ENCODE measurements around the gene PARPBP. TPM values are rescaled to one million over a fixed set of nuclear protein-coding genes. Genes with fewer than 3 reads are reported as not detected.
"Not testable (repeated sequence)": the region's sequence is repeated elsewhere in the genome, so short reads cannot be mapped to it uniquely, and the experiment has no call there.

PARPBP gene
- polyA plus RNA-seq, 2 donors: 5.8 to 7.0 TPM

DNA sequence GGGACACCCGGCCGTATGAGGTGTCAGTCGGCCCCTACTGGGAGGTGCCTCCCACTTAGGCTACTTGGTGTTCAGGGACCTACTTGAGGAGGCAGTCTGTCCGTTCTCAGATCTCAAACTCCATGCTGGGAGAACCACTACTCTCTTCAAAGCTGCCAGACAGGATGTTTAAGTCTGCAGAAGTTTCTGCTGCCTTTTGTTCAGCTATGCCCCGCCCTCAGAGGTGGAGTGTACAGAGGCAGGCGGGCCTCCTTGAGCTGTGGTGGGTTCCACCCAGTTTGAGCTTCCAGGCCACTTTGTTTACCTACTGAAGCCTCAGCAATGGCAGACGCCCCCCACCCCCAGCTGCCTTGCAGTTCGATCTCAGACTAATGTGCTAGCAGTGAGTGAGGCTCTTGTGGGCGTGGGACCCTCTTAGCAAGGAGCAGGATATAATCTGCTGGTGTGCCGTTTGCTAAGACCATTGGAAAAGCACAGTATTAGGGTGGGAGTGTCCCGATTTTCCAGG lies 22.9 kb downstream of the PARPBP start:
- WGBS, 2 donors: 90 to 92% methylated on average over 11 of the region's 11 CpGs
- not testable (repeated sequence) for H3K4me1 ChIP-seq (ENCODE audit: control insufficient read depth in 2 of 2, insufficient read depth in 2 of 2, low read length in 1 of 2); H3K4me3 ChIP-seq (ENCODE audit: low read depth in 1 of 2, low read length in 2 of 2); H3K27ac ChIP-seq (ENCODE audit: low read depth in 2 of 2, low read length in 1 of 2); H3K36me3 ChIP-seq (ENCODE audit: control insufficient read depth in 2 of 2, insufficient read depth in 2 of 2, low read length in 1 of 2); H3K27me3 ChIP-seq (ENCODE audit: control insufficient read depth in 1 of 2, insufficient read depth in 2 of 2, low read length in 2 of 2); H3K9me3 ChIP-seq (ENCODE audit: control insufficient read depth in 2 of 2, insufficient read depth in 1 of 2, low read depth in 1 of 2, low read length in 1 of 2)

GRCh38 chr12:102144221-102144620 lies 24.2 kb downstream of the PARPBP start:
- H3K4me1 ChIP-seq (ENCODE audit: control insufficient read depth in 2 of 2, insufficient read depth in 2 of 2, low read length in 1 of 2): no peaks in the 10 kb centered on the region
- no peak overlapping the region for H3K27ac ChIP-seq (ENCODE audit: low read depth in 2 of 2, low read length in 1 of 2)
- H3K9me3 ChIP-seq (ENCODE audit: control insufficient read depth in 2 of 2, insufficient read depth in 1 of 2, low read depth in 1 of 2, low read length in 1 of 2): no peaks in the 10 kb centered on the region
- H3K27me3 ChIP-seq (ENCODE audit: control insufficient read depth in 1 of 2, insufficient read depth in 2 of 2, low read length in 2 of 2): no peaks in the 10 kb centered on the region
- 68 to 88% methylated on average over 1 of the region's 1 CpG for WGBS, 2 donors
- no peak overlapping the region for H3K4me3 ChIP-seq (ENCODE audit: low read depth in 1 of 2, low read length in 2 of 2)
- H3K36me3 ChIP-seq (ENCODE audit: control insufficient read depth in 2 of 2, insufficient read depth in 2 of 2, low read length in 1 of 2): no peaks in the 10 kb centered on the region

DNA sequence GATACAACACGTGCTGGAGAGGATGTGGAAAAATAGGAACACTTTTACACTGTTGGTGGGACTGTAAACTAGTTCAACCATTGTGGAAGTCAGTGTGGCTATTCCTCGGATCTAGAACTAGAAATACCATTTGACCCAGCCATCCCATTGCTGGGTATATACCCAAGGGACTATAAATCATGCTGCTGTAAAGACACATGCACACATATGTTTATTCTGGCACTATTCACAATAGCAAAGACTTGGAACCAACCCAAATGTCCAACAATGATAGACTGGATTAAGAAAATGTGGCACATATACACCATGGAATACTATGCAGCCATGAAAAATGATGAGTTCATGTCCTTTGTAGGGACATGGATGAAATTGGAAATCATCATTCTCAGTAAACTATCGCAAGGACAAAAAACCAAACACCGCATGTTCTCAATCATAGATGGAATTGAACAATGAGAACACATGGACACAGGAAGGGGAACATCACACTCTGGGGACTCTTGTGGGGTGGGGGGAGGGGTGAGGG lies 27.1 kb downstream of the PARPBP start:
- H3K27me3 ChIP-seq (ENCODE audit: control insufficient read depth in 1 of 2, insufficient read depth in 2 of 2, low read length in 2 of 2); H3K27ac ChIP-seq (ENCODE audit: low read depth in 2 of 2, low read length in 1 of 2); H3K4me3 ChIP-seq (ENCODE audit: low read depth in 1 of 2, low read length in 2 of 2); H3K36me3 ChIP-seq (ENCODE audit: control insufficient read depth in 2 of 2, insufficient read depth in 2 of 2, low read length in 1 of 2); H3K9me3 ChIP-seq (ENCODE audit: control insufficient read depth in 2 of 2, insufficient read depth in 1 of 2, low read depth in 1 of 2, low read length in 1 of 2); H3K4me1 ChIP-seq (ENCODE audit: control insufficient read depth in 2 of 2, insufficient read depth in 2 of 2, low read length in 1 of 2): not testable (repeated sequence)
- 94 to 95% methylated on average over 3 to 4 of the region's 4 CpGs for WGBS, 2 donors

DNA sequence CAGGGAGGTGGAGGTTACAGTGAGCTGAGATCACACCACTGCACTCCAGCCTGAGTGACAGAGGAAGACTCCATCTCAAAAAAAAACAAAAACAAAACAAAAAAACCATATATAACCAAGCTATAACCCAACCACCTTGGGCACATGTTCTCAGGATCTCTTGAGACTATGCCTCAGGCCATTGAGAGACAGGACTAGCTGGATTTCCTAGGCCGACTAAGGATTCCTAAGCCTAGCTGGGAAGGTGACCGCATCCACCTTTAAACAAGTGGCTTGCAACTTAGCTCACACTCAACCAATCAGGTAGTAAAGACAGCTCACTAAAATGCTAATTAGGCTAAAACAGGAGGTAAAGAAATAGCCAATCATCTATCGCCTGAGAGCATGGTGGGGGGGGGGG lies 35.2 kb downstream of the PARPBP start:
- H3K27ac ChIP-seq (ENCODE audit: low read depth in 2 of 2, low read length in 1 of 2); H3K27me3 ChIP-seq (ENCODE audit: control insufficient read depth in 1 of 2, insufficient read depth in 2 of 2, low read length in 2 of 2); H3K4me3 ChIP-seq (ENCODE audit: low read depth in 1 of 2, low read length in 2 of 2); H3K4me1 ChIP-seq (ENCODE audit: control insufficient read depth in 2 of 2, insufficient read depth in 2 of 2, low read length in 1 of 2); H3K9me3 ChIP-seq (ENCODE audit: control insufficient read depth in 2 of 2, insufficient read depth in 1 of 2, low read depth in 1 of 2, low read length in 1 of 2); H3K36me3 ChIP-seq (ENCODE audit: control insufficient read depth in 2 of 2, insufficient read depth in 2 of 2, low read length in 1 of 2): not testable (repeated sequence)
- 93 to 99% methylated on average over 3 of the region's 3 CpGs for WGBS, 2 donors

DNA sequence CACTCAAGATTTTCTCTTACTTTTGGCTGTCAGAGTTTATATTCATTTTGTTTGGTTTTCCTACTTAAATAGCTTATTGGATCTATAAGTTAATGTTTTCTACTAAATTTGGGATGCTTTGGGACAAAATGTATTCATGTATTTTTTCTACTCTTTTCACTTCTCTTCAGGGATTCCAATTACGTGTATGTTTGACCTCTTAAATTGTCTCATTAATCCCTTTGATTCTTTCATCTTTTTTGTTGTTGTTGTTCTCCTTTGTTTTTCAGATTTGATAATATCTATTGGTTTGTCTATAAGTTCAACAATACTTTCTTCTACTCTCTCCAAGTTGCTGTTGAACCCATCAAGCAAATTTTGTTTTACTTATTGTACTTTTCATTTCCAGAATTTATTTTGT lies 43.4 kb downstream of the PARPBP start:
- WGBS, 2 donors: 94 to 96% methylated on average over 1 of the region's 1 CpG

DNA sequence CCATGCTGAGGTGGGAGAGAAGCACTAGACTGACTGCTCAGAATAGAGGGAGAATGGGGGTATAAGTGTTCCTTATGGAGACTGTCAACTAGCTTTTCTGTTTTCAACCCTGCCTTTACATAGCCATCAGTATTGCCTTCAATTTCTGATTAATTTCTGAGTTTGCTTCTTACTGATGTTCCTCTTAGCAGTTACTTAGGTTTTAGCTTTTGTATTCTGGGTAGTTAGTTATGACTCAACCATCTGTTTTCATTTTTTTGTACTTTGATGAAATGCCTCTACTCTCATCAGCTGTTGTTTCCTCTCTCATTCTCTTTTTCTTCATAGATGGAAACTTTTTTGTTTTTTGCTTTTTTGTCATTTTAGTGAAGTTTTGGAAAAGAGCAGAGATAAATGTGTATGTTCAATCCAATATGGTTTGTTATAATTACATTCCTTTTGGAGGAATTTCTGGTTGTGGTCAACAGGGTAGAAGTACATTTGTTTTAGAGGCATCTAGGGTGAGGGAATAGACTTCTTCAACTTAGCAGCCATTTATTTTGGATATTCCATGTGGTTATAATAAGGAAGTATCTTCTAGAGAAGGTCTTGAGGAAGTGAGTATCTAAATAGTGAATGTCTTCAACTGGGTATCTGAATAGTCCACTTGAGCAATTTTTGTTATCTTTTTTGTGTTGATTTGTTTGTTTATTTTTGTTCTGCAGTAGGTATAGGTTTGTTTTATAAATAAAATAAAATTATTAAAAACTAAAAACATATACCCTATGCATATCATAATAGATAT lies 48.0 kb downstream of the PARPBP start:
- H3K27me3 ChIP-seq (ENCODE audit: control insufficient read depth in 1 of 2, insufficient read depth in 2 of 2, low read length in 2 of 2): no peaks in the 10 kb centered on the region
- H3K4me1 ChIP-seq (ENCODE audit: control insufficient read depth in 2 of 2, insufficient read depth in 2 of 2, low read length in 1 of 2): no peaks in the 10 kb centered on the region
- no peaks in the 10 kb centered on the region for H3K36me3 ChIP-seq (ENCODE audit: control insufficient read depth in 2 of 2, insufficient read depth in 2 of 2, low read length in 1 of 2)
- no peak overlapping the region for H3K4me3 ChIP-seq (ENCODE audit: low read depth in 1 of 2, low read length in 2 of 2)
- H3K27ac ChIP-seq (ENCODE audit: low read depth in 2 of 2, low read length in 1 of 2): no peak overlapping the region
- H3K9me3 ChIP-seq (ENCODE audit: control insufficient read depth in 2 of 2, insufficient read depth in 1 of 2, low read depth in 1 of 2, low read length in 1 of 2): no peaks in the 10 kb centered on the region

More for the DNA sequence above, 43.4 kb downstream of the PARPBP start:
- Histone ChIP-seq H3K36me3 (ENCODE audit: control insufficient read depth in 2 of 2, insufficient read depth in 2 of 2, low read length in 1 of 2) (no peaks in the 10 kb centered on the region), H3K9me3 (ENCODE audit: control insufficient read depth in 2 of 2, insufficient read depth in 1 of 2, low read depth in 1 of 2, low read length in 1 of 2) (no peaks in the 10 kb centered on the region), H3K4me3 (ENCODE audit: low read depth in 1 of 2, low read length in 2 of 2) (no peak overlapping the region), H3K27ac (ENCODE audit: low read depth in 2 of 2, low read length in 1 of 2) (no peak overlapping the region), H3K4me1 (ENCODE audit: control insufficient read depth in 2 of 2, insufficient read depth in 2 of 2, low read length in 1 of 2) (no peaks in the 10 kb centered on the region), H3K27me3 (ENCODE audit: control insufficient read depth in 1 of 2, insufficient read depth in 2 of 2, low read length in 2 of 2) (no peaks in the 10 kb centered on the region)

- no peaks in the 10 kb centered on the region for H3K27me3 ChIP-seq (ENCODE audit: control insufficient read depth in 1 of 2, insufficient read depth in 2 of 2, low read length in 2 of 2)
- no peaks in the 10 kb centered on the region for H3K4me1 ChIP-seq (ENCODE audit: control insufficient read depth in 2 of 2, insufficient read depth in 2 of 2, low read length in 1 of 2)
- 90 to 93% methylated on average over 2 of the region's 2 CpGs for WGBS, 2 donors
- no peak overlapping the region for H3K27ac ChIP-seq (ENCODE audit: low read depth in 2 of 2, low read length in 1 of 2)
- H3K36me3 ChIP-seq (ENCODE audit: control insufficient read depth in 2 of 2, insufficient read depth in 2 of 2, low read length in 1 of 2): no peaks in the 10 kb centered on the region
- H3K9me3 ChIP-seq (ENCODE audit: control insufficient read depth in 2 of 2, insufficient read depth in 1 of 2, low read depth in 1 of 2, low read length in 1 of 2): no peaks in the 10 kb centered on the region
- no peak overlapping the region for H3K4me3 ChIP-seq (ENCODE audit: low read depth in 1 of 2, low read length in 2 of 2)
Observed at GRCh38 chr12:102169922-102170621, 50.1 kb downstream of the PARPBP start.

- Histone ChIP-seq H3K4me1 (ENCODE audit: control insufficient read depth in 2 of 2, insufficient read depth in 2 of 2, low read length in 1 of 2) (no peaks in the 10 kb centered on the region), H3K36me3 (ENCODE audit: control insufficient read depth in 2 of 2, insufficient read depth in 2 of 2, low read length in 1 of 2) (no peaks in the 10 kb centered on the region), H3K27me3 (ENCODE audit: control insufficient read depth in 1 of 2, insufficient read depth in 2 of 2, low read length in 2 of 2) (no peaks in the 10 kb centered on the region), H3K4me3 (ENCODE audit: low read depth in 1 of 2, low read length in 2 of 2) (no peak overlapping the region), H3K9me3 (ENCODE audit: control insufficient read depth in 2 of 2, insufficient read depth in 1 of 2, low read depth in 1 of 2, low read length in 1 of 2) (no peaks in the 10 kb centered on the region), H3K27ac (ENCODE audit: low read depth in 2 of 2, low read length in 1 of 2) (no peak overlapping the region)
Observed at GRCh38 chr12:102171951-102172350, 52.0 kb downstream of the PARPBP start.

DNA sequence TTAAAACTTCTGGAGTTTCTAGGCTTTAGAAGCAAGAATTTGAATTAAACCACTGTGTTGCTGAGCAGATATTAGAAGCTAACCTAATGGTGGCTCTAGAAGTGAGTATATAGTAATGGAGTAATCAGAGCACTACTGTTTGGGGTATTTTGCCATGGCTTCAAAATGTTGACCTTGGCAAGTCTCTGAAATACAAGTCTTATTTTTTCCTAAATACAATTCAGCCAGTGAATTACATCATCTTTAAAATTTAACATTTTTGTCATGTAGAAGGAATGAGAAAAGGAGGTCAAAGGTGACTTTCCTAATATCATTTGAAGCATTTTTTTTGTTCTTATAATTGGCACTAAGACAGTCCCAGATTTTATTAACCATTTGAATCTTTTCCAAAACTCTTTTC lies 52.5 kb downstream of the PARPBP start:
- Histone ChIP-seq H3K27ac (ENCODE audit: low read depth in 2 of 2, low read length in 1 of 2) (no peak overlapping the region), H3K27me3 (ENCODE audit: control insufficient read depth in 1 of 2, insufficient read depth in 2 of 2, low read length in 2 of 2) (no peaks in the 10 kb centered on the region), H3K9me3 (ENCODE audit: control insufficient read depth in 2 of 2, insufficient read depth in 1 of 2, low read depth in 1 of 2, low read length in 1 of 2) (no peaks in the 10 kb centered on the region), H3K36me3 (ENCODE audit: control insufficient read depth in 2 of 2, insufficient read depth in 2 of 2, low read length in 1 of 2) (no peaks in the 10 kb centered on the region), H3K4me3 (ENCODE audit: low read depth in 1 of 2, low read length in 2 of 2) (no peak overlapping the region), H3K4me1 (ENCODE audit: control insufficient read depth in 2 of 2, insufficient read depth in 2 of 2, low read length in 1 of 2) (no peaks in the 10 kb centered on the region)

- WGBS, 2 donors: 96 to 97% methylated on average over 2 of the region's 2 CpGs
- Histone ChIP-seq H3K27ac (ENCODE audit: low read depth in 2 of 2, low read length in 1 of 2) (no peak overlapping the region), H3K4me3 (ENCODE audit: low read depth in 1 of 2, low read length in 2 of 2) (no peak overlapping the region), H3K36me3 (ENCODE audit: control insufficient read depth in 2 of 2, insufficient read depth in 2 of 2, low read length in 1 of 2) (no peaks in the 10 kb centered on the region), H3K4me1 (ENCODE audit: control insufficient read depth in 2 of 2, insufficient read depth in 2 of 2, low read length in 1 of 2) (no peaks in the 10 kb centered on the region), H3K9me3 (ENCODE audit: control insufficient read depth in 2 of 2, insufficient read depth in 1 of 2, low read depth in 1 of 2, low read length in 1 of 2) (no peaks in the 10 kb centered on the region), H3K27me3 (ENCODE audit: control insufficient read depth in 1 of 2, insufficient read depth in 2 of 2, low read length in 2 of 2) (no peaks in the 10 kb centered on the region)
Observed at GRCh38 chr12:102174117-102174516, 54.1 kb downstream of the PARPBP start.
